GM23338 (cell line): ENCODE data around the gene WASF2. TPM values are rescaled to one million over a fixed set of nuclear protein-coding genes. Genes with fewer than 3 reads are reported as not detected.

Experiments
- ATAC-seq: fragments of 200-7000 bp; cut with Tn5 transposase; 3 replicates; pipeline ENCODE4 v1.9.1; 2020
- DNase-seq: peaks from one replicate; pipeline ENCODE4 v3.0.0-alpha.2; 2015; ENCODE audit warnings: low spot score
- H2AFZ ChIP-seq: fragments of 200-600 bp; sonication (generic); 2 replicates; pipeline ENCODE4 v1.8.0; 2016; ENCODE audit warnings: antibody characterized with exemption, mild to moderate bottlenecking, moderate library complexity
- H3F3A ChIP-seq: fragments of 200-600 bp; sonication (generic); replicated peaks from 2 replicates; pipeline ENCODE4 v1.8.0; 2017; ENCODE audit warnings: antibody characterized with exemption, mixed run types, low read depth
- H3K27ac ChIP-seq: fragments of 200-600 bp; sonication (generic); 2 replicates; pipeline ENCODE4 v1.6.1; 2016; ENCODE audit warnings: low read depth
- H3K27me3 ChIP-seq: fragments of 200-600 bp; sonication (generic); 2 replicates; pipeline ENCODE4 v1.8.0; 2016; ENCODE audit warnings: mild to moderate bottlenecking, mixed run types, moderate library complexity; ENCODE audit not compliant: insufficient read depth
- H3K36me3 ChIP-seq: fragments of 200-600 bp; sonication (generic); 2 replicates; pipeline ENCODE4 v1.8.0; 2016; ENCODE audit warnings: mild to moderate bottlenecking; ENCODE audit not compliant: insufficient read depth
- H3K4me1 ChIP-seq: fragments of 200-600 bp; sonication (generic); 2 replicates; pipeline ENCODE4 v1.8.0; 2016; ENCODE audit warnings: mild to moderate bottlenecking, moderate library complexity; ENCODE audit not compliant: insufficient read depth
- H3K4me2 ChIP-seq: fragments of 200-600 bp; sonication (generic); 2 replicates; pipeline ENCODE4 v1.7.1; 2017; ENCODE audit warnings: mixed run types
- H3K4me3 ChIP-seq: fragments of 200-600 bp; sonication (generic); 2 replicates; pipeline ENCODE4 v1.6.1; 2016; ENCODE audit warnings: mixed run types
- H3K79me2 ChIP-seq: fragments of 200-600 bp; sonication (generic); replicated peaks from 2 replicates; pipeline ENCODE4 v1.8.0; 2017; ENCODE audit warnings: mild to moderate bottlenecking; ENCODE audit not compliant: insufficient read depth
- H3K9me2 ChIP-seq: fragments of 200-600 bp; sonication (generic); 2 replicates; pipeline ENCODE4 v1.8.0; 2017; ENCODE audit not compliant: insufficient read depth
- H4K20me1 ChIP-seq: fragments of 200-600 bp; sonication (generic); replicated peaks from 2 replicates; pipeline ENCODE4 v1.8.0; 2017; ENCODE audit warnings: mild to moderate bottlenecking; ENCODE audit not compliant: insufficient read depth
- H3K27ac Mint-ChIP-seq: 2 replicates; pipeline ENCODE4 v1.8.0; 2020; ENCODE audit warnings: inconsistent platforms, mild to moderate bottlenecking, moderate library complexity, mixed read lengths
- H3K27me3 Mint-ChIP-seq: 3 replicates; pipeline ENCODE4 v1.8.0; 2022; ENCODE audit warnings: low read depth, mild to moderate bottlenecking, moderate library complexity, mixed read lengths, inconsistent platforms; ENCODE audit not compliant: insufficient read depth, poor library complexity
- H3K36me3 Mint-ChIP-seq: 3 replicates; pipeline ENCODE4 v1.8.0; 2021; ENCODE audit warnings: low read depth, mild to moderate bottlenecking, inconsistent platforms, moderate library complexity, mixed read lengths
- H3K4me1 Mint-ChIP-seq: 3 replicates; pipeline ENCODE4 v1.8.0; 2020; ENCODE audit warnings: mild to moderate bottlenecking, inconsistent platforms, mixed read lengths
- H3K4me3 Mint-ChIP-seq: 3 replicates; pipeline ENCODE4 v1.8.0; 2021; ENCODE audit warnings: moderate library complexity, mild to moderate bottlenecking, inconsistent platforms, mixed read lengths
- H3K9me3 Mint-ChIP-seq: 3 replicates; pipeline ENCODE4 v1.8.0; 2020; ENCODE audit warnings: moderate library complexity, mild to moderate bottlenecking, inconsistent platforms, mixed read lengths
- CREB1 ChIP-seq: fragments of 250-450 bp; sonication (Bioruptor Pico); IDR thresholded peaks from 2 replicates; pipeline ENCODE4 v1.5.0; 2020; ENCODE audit warnings: low read depth, mild to moderate bottlenecking, moderate library complexity
- EZH2 ChIP-seq: fragments of 200-600 bp; sonication (generic); IDR thresholded peaks from one replicate; pipeline ENCODE4 v1.8.0; 2017; ENCODE audit warnings: antibody characterized with exemption, mild to moderate bottlenecking, low read depth; ENCODE audit not compliant: unreplicated experiment
- EZH2phosphoT487 ChIP-seq: fragments of 200-600 bp; sonication (generic); IDR thresholded peaks from one replicate; pipeline ENCODE4 v1.8.1; 2018; ENCODE audit warnings: antibody characterized with exemption; ENCODE audit not compliant: unreplicated experiment
- JUNB ChIP-seq: IDR thresholded peaks from one replicate; pipeline ENCODE4 v1.6.1; 2016; ENCODE audit warnings: antibody characterized with exemption; ENCODE audit not compliant: unreplicated experiment
- NANOG ChIP-seq: IDR thresholded peaks from 2 replicates; pipeline ENCODE4 v1.6.1; 2016; ENCODE audit warnings: antibody characterized with exemption, borderline replicate concordance
- POLR2AphosphoS5 ChIP-seq: IDR thresholded peaks from 2 replicates; pipeline ENCODE4 v1.6.1; 2016; ENCODE audit warnings: antibody characterized with exemption, low read depth
- STAT1 ChIP-seq: IDR thresholded peaks from one replicate; pipeline ENCODE4 v1.6.1; 2016; ENCODE audit warnings: antibody characterized with exemption; ENCODE audit not compliant: unreplicated experiment
- ZNF114 ChIP-seq: fragments of 250-450 bp; sonication (Bioruptor Pico); IDR thresholded peaks from 2 replicates; pipeline ENCODE4 v1.5.0; 2020; ENCODE audit warnings: mild to moderate bottlenecking, moderate library complexity
- ZNF331 ChIP-seq: fragments of 250-450 bp; sonication (Bioruptor Pico); IDR thresholded peaks from 2 replicates; pipeline ENCODE4 v1.5.0; 2020; ENCODE audit warnings: low read depth, mild to moderate bottlenecking, moderate library complexity
- polyA plus RNA-seq: library from polyadenylated mRNA; unstranded; fragments of >200 nt; fragmentation: Nextera tagmentation; extraction: Ambion mirVana; gene quantifications from 2 replicates; pipeline ENCODE4 v1.2.1, GENCODE V29; 2016
- total RNA-seq: library from RNA; depleted of rRNA; stranded (reverse); fragments of >200 nt; shearing (Covaris generic); gene quantifications from 2 replicates; pipeline ENCODE4 v1.2.3, GENCODE V29; 2014
- TF ChIP-seq, protein P1 (sequence below): fragments of 250-450 bp; sonication (Bioruptor Pico); IDR thresholded peaks from 2 replicates; pipeline ENCODE4 v1.5.0; 2020; ENCODE audit warnings: mild to moderate bottlenecking, moderate library complexity
- TF ChIP-seq, protein P2 (sequence below): IDR thresholded peaks from one replicate; pipeline ENCODE4 v1.6.1; 2018; ENCODE audit warnings: antibody characterized with exemption; ENCODE audit not compliant: unreplicated experiment
- TF ChIP-seq, protein P3 (sequence below), 2 experiments: fragments of 200-600 bp in 1 of 2; sonication (generic) in 1 of 2; conservative IDR thresholded peaks; 2 replicates each; pipeline versions ENCODE4 v1.5.1 to v1.6.1; 2016 to 2017; ENCODE audit warnings: antibody characterized with exemption in 2 of 2, low read depth in 2 of 2, mild to moderate bottlenecking in 2 of 2, moderate library complexity in 1 of 2

WASF2 gene
- total and polyA plus RNA-seq, 2 experiments from 2014 or later, result 40.9 to 95.6 TPM

DNA sequence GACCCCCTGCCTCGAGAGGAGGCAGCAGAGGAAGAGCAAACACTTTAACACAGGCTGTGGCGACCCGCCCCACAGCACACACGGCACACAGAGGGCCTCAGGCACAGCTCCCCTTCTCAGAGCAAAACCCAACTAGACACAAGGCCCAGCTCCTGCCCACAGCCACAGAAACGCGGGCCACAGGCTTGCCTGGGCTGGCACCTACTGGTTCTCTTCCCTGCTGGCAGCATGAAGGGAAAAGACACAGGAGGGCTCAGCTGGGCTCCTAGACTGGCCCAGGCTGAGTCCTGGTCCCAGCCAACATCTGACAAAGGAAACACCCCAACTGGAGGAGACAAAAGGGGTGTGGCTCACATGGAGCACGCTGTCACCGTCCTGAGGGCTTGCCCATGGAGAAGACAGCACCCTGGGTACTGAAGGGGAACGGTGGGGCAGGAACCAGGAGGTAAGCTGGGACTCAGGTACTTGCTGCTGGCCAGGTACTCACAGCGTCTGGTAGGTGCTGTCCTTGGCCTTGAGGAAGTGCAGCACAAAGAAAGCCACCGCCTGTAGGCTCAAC is 110.3 kb downstream of the WASF2 start (continued):
- TF ChIP-seq, protein P1, sequence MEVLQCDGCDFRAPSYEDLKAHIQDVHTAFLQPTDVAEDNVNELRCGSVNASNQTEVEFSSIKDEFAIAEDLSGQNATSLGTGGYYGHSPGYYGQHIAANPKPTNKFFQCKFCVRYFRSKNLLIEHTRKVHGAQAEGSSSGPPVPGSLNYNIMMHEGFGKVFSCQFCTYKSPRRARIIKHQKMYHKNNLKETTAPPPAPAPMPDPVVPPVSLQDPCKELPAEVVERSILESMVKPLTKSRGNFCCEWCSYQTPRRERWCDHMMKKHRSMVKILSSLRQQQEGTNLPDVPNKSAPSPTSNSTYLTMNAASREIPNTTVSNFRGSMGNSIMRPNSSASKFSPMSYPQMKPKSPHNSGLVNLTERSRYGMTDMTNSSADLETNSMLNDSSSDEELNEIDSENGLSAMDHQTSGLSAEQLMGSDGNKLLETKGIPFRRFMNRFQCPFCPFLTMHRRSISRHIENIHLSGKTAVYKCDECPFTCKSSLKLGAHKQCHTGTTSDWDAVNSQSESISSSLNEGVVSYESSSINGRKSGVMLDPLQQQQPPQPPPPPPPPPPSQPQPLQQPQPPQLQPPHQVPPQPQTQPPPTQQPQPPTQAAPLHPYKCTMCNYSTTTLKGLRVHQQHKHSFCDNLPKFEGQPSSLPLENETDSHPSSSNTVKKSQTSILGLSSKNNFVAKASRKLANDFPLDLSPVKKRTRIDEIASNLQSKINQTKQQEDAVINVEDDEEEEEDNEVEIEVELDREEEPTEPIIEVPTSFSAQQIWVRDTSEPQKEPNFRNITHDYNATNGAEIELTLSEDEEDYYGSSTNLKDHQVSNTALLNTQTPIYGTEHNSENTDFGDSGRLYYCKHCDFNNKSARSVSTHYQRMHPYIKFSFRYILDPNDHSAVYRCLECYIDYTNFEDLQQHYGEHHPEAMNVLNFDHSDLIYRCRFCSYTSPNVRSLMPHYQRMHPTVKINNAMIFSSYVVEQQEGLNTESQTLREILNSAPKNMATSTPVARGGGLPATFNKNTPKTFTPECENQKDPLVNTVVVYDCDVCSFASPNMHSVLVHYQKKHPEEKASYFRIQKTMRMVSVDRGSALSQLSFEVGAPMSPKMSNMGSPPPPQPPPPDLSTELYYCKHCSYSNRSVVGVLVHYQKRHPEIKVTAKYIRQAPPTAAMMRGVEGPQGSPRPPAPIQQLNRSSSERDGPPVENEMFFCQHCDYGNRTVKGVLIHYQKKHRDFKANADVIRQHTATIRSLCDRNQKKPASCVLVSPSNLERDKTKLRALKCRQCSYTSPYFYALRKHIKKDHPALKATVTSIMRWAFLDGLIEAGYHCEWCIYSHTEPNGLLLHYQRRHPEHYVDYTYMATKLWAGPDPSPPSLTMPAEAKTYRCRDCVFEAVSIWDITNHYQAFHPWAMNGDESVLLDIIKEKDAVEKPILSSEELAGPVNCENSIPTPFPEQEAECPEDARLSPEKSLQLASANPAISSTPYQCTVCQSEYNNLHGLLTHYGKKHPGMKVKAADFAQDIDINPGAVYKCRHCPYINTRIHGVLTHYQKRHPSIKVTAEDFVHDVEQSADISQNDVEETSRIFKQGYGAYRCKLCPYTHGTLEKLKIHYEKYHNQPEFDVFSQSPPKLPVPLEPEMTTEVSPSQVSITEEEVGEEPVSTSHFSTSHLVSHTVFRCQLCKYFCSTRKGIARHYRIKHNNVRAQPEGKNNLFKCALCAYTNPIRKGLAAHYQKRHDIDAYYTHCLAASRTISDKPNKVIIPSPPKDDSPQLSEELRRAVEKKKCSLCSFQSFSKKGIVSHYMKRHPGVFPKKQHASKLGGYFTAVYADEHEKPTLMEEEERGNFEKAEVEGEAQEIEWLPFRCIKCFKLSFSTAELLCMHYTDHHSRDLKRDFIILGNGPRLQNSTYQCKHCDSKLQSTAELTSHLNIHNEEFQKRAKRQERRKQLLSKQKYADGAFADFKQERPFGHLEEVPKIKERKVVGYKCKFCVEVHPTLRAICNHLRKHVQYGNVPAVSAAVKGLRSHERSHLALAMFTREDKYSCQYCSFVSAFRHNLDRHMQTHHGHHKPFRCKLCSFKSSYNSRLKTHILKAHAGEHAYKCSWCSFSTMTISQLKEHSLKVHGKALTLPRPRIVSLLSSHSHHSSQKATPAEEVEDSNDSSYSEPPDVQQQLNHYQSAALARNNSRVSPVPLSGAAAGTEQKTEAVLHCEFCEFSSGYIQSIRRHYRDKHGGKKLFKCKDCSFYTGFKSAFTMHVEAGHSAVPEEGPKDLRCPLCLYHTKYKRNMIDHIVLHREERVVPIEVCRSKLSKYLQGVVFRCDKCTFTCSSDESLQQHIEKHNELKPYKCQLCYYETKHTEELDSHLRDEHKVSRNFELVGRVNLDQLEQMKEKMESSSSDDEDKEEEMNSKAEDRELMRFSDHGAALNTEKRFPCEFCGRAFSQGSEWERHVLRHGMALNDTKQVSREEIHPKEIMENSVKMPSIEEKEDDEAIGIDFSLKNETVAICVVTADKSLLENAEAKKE (CRISPR knock-in tag), result no peak

DNA sequence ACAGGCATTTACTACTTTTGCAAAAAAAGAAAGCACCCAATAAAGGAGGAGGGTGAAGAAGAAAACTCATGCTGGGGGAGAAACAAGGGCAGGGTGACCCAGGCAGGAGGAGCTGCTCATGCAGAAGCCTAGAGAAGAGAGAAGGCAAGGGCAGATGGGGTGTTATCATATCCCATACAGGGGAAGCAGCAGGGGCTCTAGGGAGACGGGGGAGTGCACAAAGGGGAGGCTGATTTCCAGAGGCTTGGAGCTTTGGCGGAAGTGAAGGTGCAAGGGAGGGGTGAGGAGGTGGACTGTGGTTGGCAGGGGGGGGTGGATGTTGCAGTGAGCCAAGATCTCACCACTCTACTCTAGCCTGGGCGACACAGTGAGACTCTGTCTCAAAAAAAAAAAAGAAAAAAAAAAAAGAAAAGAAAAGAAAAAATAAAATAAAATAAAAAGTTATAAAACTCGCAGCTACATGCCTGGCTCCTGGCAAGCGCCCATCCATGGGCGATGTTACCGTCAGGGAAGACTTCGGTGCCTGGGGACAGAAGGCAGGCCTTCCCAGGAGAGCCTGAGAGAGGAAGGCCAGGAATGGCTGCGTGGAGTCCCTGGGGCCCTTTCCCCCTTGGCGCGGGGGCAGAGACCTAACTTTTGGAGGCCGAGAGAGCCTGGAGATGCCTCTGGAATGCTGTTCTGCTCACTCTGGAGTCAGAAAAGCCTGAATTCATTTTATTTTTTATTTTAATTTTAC is 112.0 kb downstream of the WASF2 start:
- no peaks in the 10 kb centered on the region for H3K79me2 ChIP-seq
- no peaks in the 10 kb centered on the region for H3K36me3 ChIP-seq
- no peaks in the 10 kb centered on the region for H4K20me1 ChIP-seq
- no peaks in the 10 kb centered on the region for H3K9me2 ChIP-seq
- no peak for DNase-seq
- H3K27me3 ChIP-seq, result peaks cover 5% of the 10 kb centered on the region
- no peak overlapping the region for H2AFZ ChIP-seq
- H3K36me3 Mint-ChIP-seq, result no peaks in the 10 kb centered on the region
- no peaks in the 10 kb centered on the region for H3K9me3 Mint-ChIP-seq
- no peaks in the 10 kb centered on the region for H3F3A ChIP-seq
- no peak overlapping the region for H3K4me3 Mint-ChIP-seq
- H3K27ac Mint-ChIP-seq, result no peak overlapping the region
- no peak overlapping the region for H3K4me3 ChIP-seq
- peaks cover 8% of the 10 kb centered on the region for H3K27me3 Mint-ChIP-seq
- no peak overlapping the region for H3K4me2 ChIP-seq
- no peak overlapping the region for H3K27ac ChIP-seq
- peaks cover 7% of the 10 kb centered on the region; the same call in 1 of the 3 replicates for H3K4me1 Mint-ChIP-seq
- H3K4me1 ChIP-seq, result 0 out of 2 replicates have a peak, but pooled peaks cover 3% of the 10 kb centered on the region
- no peak for ATAC-seq
- TF ChIP-seq ZNF114, result no peak
- no peak for TF ChIP-seq EZH2
- no peak for TF ChIP-seq STAT1
- TF ChIP-seq NANOG, result no peak
- TF ChIP-seq POLR2AphosphoS5, result no peak
- no peak for TF ChIP-seq CREB1 (CRISPR knock-in tag)
- TF ChIP-seq JUNB, result no peak
- no peak for TF ChIP-seq ZNF331 (CRISPR knock-in tag)
- TF ChIP-seq, protein P2, sequence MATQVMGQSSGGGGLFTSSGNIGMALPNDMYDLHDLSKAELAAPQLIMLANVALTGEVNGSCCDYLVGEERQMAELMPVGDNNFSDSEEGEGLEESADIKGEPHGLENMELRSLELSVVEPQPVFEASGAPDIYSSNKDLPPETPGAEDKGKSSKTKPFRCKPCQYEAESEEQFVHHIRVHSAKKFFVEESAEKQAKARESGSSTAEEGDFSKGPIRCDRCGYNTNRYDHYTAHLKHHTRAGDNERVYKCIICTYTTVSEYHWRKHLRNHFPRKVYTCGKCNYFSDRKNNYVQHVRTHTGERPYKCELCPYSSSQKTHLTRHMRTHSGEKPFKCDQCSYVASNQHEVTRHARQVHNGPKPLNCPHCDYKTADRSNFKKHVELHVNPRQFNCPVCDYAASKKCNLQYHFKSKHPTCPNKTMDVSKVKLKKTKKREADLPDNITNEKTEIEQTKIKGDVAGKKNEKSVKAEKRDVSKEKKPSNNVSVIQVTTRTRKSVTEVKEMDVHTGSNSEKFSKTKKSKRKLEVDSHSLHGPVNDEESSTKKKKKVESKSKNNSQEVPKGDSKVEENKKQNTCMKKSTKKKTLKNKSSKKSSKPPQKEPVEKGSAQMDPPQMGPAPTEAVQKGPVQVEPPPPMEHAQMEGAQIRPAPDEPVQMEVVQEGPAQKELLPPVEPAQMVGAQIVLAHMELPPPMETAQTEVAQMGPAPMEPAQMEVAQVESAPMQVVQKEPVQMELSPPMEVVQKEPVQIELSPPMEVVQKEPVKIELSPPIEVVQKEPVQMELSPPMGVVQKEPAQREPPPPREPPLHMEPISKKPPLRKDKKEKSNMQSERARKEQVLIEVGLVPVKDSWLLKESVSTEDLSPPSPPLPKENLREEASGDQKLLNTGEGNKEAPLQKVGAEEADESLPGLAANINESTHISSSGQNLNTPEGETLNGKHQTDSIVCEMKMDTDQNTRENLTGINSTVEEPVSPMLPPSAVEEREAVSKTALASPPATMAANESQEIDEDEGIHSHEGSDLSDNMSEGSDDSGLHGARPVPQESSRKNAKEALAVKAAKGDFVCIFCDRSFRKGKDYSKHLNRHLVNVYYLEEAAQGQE, result no peak
- TF ChIP-seq, protein P3, sequence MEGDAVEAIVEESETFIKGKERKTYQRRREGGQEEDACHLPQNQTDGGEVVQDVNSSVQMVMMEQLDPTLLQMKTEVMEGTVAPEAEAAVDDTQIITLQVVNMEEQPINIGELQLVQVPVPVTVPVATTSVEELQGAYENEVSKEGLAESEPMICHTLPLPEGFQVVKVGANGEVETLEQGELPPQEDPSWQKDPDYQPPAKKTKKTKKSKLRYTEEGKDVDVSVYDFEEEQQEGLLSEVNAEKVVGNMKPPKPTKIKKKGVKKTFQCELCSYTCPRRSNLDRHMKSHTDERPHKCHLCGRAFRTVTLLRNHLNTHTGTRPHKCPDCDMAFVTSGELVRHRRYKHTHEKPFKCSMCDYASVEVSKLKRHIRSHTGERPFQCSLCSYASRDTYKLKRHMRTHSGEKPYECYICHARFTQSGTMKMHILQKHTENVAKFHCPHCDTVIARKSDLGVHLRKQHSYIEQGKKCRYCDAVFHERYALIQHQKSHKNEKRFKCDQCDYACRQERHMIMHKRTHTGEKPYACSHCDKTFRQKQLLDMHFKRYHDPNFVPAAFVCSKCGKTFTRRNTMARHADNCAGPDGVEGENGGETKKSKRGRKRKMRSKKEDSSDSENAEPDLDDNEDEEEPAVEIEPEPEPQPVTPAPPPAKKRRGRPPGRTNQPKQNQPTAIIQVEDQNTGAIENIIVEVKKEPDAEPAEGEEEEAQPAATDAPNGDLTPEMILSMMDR (conservative IDR thresholded peaks at IDR 0.05; ENCODE audit: low read depth in 2 of 2), result no peak
- no peak for TF ChIP-seq EZH2phosphoT487
